B cell (primary cell): Measurements from ENCODE around the gene XYLT2. TPM values are rescaled to one million over a fixed set of nuclear protein-coding genes. Genes with fewer than 3 reads are reported as not detected.
"Not testable (repeated sequence)": the region's sequence is repeated elsewhere in the genome, so short reads cannot be mapped to it uniquely, and the experiment has no call there.

Experiments used
- ATAC-seq: fragments of 200-7000 bp; cut with Tn5 transposase; one replicate; pipeline ENCODE4 v1.10.0; 2021; ENCODE audit warnings: low read depth, mild to moderate bottlenecking, moderate number of reproducible peaks, moderate library complexity
- CTCF ChIA-PET: fragments of 350-600 bp; sonication (Branson Sonifier 250); formaldehyde crosslinking; loops from one replicate; lab custom pipeline; 2021; ENCODE audit warnings: antibody characterized with exemption, inconsistent platforms; lab: Charles Lee
- POLR2A ChIA-PET: fragments of 350-600 bp; sonication (Branson Sonifier 250); formaldehyde crosslinking; loops from one replicate; lab custom pipeline; 2021; ENCODE audit warnings: antibody characterized with exemption; lab: Charles Lee
- DNase-seq: peaks from one replicate; pipeline ENCODE4 v3.0.0; 2013
- H2AFZ ChIP-seq: 2 replicates; pipeline ENCODE4 v1.6.1; 2012; ENCODE audit warnings: mild to moderate bottlenecking, low read depth, low read length; ENCODE audit not compliant: insufficient read depth, poor library complexity, severe bottlenecking
- H3K27ac ChIP-seq, 2 donors: 1 replicate in 1 of 2; 2 replicates in 1 of 2; pipeline ENCODE4 v1.5.1; 2012 to 2013; ENCODE audit warnings: low read length in 2 of 2, mild to moderate bottlenecking in 2 of 2, moderate library complexity in 1 of 2
- H3K27me3 ChIP-seq, 4 experiments: fragments of 200-600 bp in 1 of 4; sonication (generic) in 1 of 4; replicated peaks in 1 of 4; 1 replicate in 2 of 4; 2 replicates in 2 of 4; pipeline versions ENCODE4 v1.6.1 to v1.7.0; 2013 to 2016; ENCODE audit warnings: low read length in 3 of 4, mild to moderate bottlenecking in 2 of 4, mixed read lengths in 1 of 4, moderate library complexity in 1 of 4; ENCODE audit not compliant: insufficient read depth in 4 of 4, control insufficient read depth in 3 of 4; ENCODE audit errors: control extremely low read depth in 1 of 4
- H3K36me3 ChIP-seq, 2 experiments: replicated peaks in 1 of 2; 1 replicate in 1 of 2; 2 replicates in 1 of 2; pipeline versions ENCODE4 v1.6.1 to v1.7.1; 2013; ENCODE audit warnings: low read length in 1 of 2; ENCODE audit not compliant: insufficient read depth in 2 of 2, control insufficient read depth in 1 of 2; ENCODE audit errors: control extremely low read depth in 1 of 2, extremely low read depth in 1 of 2
- H3K4me1 ChIP-seq, 2 donors: fragments of 200-600 bp in 1 of 2; sonication (generic) in 1 of 2; 1 replicate in 1 of 2; 2 replicates in 1 of 2; pipeline versions ENCODE4 v1.5.1 to v1.6.1; 2013 to 2017; ENCODE audit warnings: low read length in 2 of 2; ENCODE audit not compliant: control insufficient read depth in 2 of 2, insufficient read depth in 2 of 2
- H3K4me2 ChIP-seq: replicated peaks from 2 replicates; pipeline ENCODE3; 2012; ENCODE audit warnings: mild to moderate bottlenecking, low read depth, low read length; ENCODE audit not compliant: poor library complexity, severe bottlenecking
- H3K4me3 ChIP-seq, 5 experiments: fragments of 200-600 bp in 1 of 5; sonication (generic) in 1 of 5; 1 replicate in 3 of 5; 2 replicates in 2 of 5; pipeline versions ENCODE4 v1.5.1 to v1.7.0; 2011 to 2016; ENCODE audit warnings: low read length in 4 of 5, mild to moderate bottlenecking in 4 of 5, low read depth in 2 of 5, control low read depth in 1 of 5, moderate library complexity in 1 of 5; ENCODE audit not compliant: insufficient read depth in 1 of 5; ENCODE audit errors: control extremely low read depth in 1 of 5, extremely low read depth in 1 of 5
- H3K79me2 ChIP-seq: fragments of 200-600 bp; sonication (generic); one replicate; pipeline ENCODE4 v1.6.0; 2016; ENCODE audit warnings: low read length; ENCODE audit not compliant: control insufficient read depth, insufficient read depth
- H3K9ac ChIP-seq: fragments of 200-600 bp; sonication (generic); 2 replicates; pipeline ENCODE4 v1.6.1; 2017; ENCODE audit warnings: mild to moderate bottlenecking, low read length, moderate library complexity
- H3K9me3 ChIP-seq, 3 donors: one replicate each; pipeline versions ENCODE4 v1.6.1 to v1.7.1; 2013; ENCODE audit warnings: low read length in 2 of 3; ENCODE audit not compliant: control insufficient read depth in 2 of 3, insufficient read depth in 1 of 3; ENCODE audit errors: control extremely low read depth in 1 of 3
- H4K20me1 ChIP-seq: 2 replicates; pipeline ENCODE4 v1.6.0; 2012; ENCODE audit warnings: mild to moderate bottlenecking, low read length; ENCODE audit not compliant: insufficient read depth, control insufficient read depth, poor library complexity, severe bottlenecking
- H3K27ac Mint-ChIP-seq: one replicate; pipeline ENCODE4 v1.8.0; 2021; ENCODE audit warnings: mixed read lengths
- H3K27me3 Mint-ChIP-seq: one replicate; pipeline ENCODE4 v1.8.0; 2021; ENCODE audit warnings: mixed read lengths
- H3K4me1 Mint-ChIP-seq: one replicate; pipeline ENCODE4 v1.8.0; 2021; ENCODE audit warnings: mixed read lengths
- H3K4me3 Mint-ChIP-seq: one replicate; pipeline ENCODE4 v1.8.0; 2021; ENCODE audit warnings: mixed read lengths
- H3K9me3 Mint-ChIP-seq: one replicate; pipeline ENCODE4 v1.8.0; 2022; ENCODE audit warnings: mixed read lengths; ENCODE audit not compliant: insufficient read depth
- CTCF ChIP-seq: fragments of 200-600 bp; IDR thresholded peaks from one replicate; pipeline ENCODE4 v1.8.0; 2022; ENCODE audit warnings: antibody characterized with exemption, mild to moderate bottlenecking
- EZH2 ChIP-seq: IDR thresholded peaks from 2 replicates; pipeline ENCODE4 v1.6.1; 2012; ENCODE audit warnings: borderline replicate concordance, low read depth, mild to moderate bottlenecking, moderate library complexity, low read length; ENCODE audit not compliant: insufficient read depth, poor library complexity, severe bottlenecking
- WGBS: methylation state at CpG from one replicate; pipeline ENCODE4 v1.1.5; 2013; ENCODE audit warnings: missing lambda C conversion rate; ENCODE audit not compliant: insufficient coverage; 5-methylcytosine and 5-hydroxymethylcytosine counted together
- intact Hi-C: fragments of 100-400 bp; cut with micrococcal nuclease; formaldehyde crosslinking; loops from one replicate; pipeline ENCODE4 v1.10.0; 2022
- polyA plus RNA-seq: library from polyadenylated mRNA; depleted of rRNA; stranded (reverse); fragments of >200 nt; gene quantifications from 2 replicates; pipeline ENCODE4 v1.2.3, GENCODE V29; 2012
- total RNA-seq, 2 donors: library from RNA; stranded (reverse); fragments of 120-200 nt in 1 of 2; gene quantifications; 1 replicate in 1 of 2; 2 replicates in 1 of 2; pipeline versions ENCODE4 v1.2.3 to v1.2.4, GENCODE V29; 2013 to 2022

Gene XYLT2
- total and polyA plus RNA-seq, 2 donors (not counting 1 experiment from before 2014, with no cell fraction given): 21.5 to 29.9 TPM

GRCh38 chr17:50397919-50398285 lies 52.0 kb downstream of the XYLT2 start:
- Histone ChIP-seq H3K4me1 (peaks cover 21 to 25% of the 10 kb centered on the region in 2 donors), H3K79me2 (peaks cover 40% of the 10 kb centered on the region), H4K20me1 (peaks cover 17% of the 10 kb centered on the region), H2AFZ (peak overlapping the region; percentile 82), H3K9me3 (no peaks in the 10 kb centered on the region), H3K27me3 (no peaks in the 10 kb centered on the region), H3K9ac (peak overlapping the region; percentile 95), H3K4me3 (peak overlapping the region in 4 of 5 experiments; percentile 87 to 95 (median 93)), H3K4me2 (peak overlapping the region; percentile 87), H3K36me3 (peaks cover 9 to 21% of the 10 kb centered on the region in 2 experiments), H3K27ac (peak overlapping the region in 1 of 2 donors; percentile 11)
- no peak for TF ChIP-seq EZH2
- TF ChIP-seq CTCF: no peak
- Mint-ChIP-seq H3K27ac (peak overlapping the region; percentile 91), H3K4me3 (peak overlapping the region; percentile 89), H3K9me3 (no peaks in the 10 kb centered on the region), H3K27me3 (no peaks in the 10 kb centered on the region), H3K4me1 (peaks cover 31% of the 10 kb centered on the region)
- POLR2A ChIA-PET: interaction anchor here (0.6 to 2.7 kb wide), 10 partner anchors 16 to 468 kb away, joined by 3 to 21 read pairs (median 4); partner anchors contain the start of genes ACSF2, EME1, MRPL27 and RSAD1
- no peak for DNase-seq
- ATAC-seq: no peak
- CTCF ChIA-PET: interaction anchor here (0.6 to 4.1 kb wide), 30 partner anchors 9 to 311 kb away, joined by 3 to 45 read pairs (median 6); partner anchors contain the start of genes ACSF2, ANKRD40, CHAD and EME1
- intact Hi-C loops: loop anchor here (1.0 to 5.0 kb wide), 7 partner anchors 23 to 1506 kb away; partner anchors contain the start of genes ACSF2, ATP5MC1, EME1 and MRPL27
- WGBS: 71% methylated on average over 8 of the region's 9 CpGs

GRCh38 chr17:50398672-50399071 lies 52.7 kb downstream of the XYLT2 start:
- intact Hi-C loops: loop anchor here (5.0 kb wide), 1 partner anchor 1506 kb away; the partner anchor contains the start of gene ATP5MC1
- H3K4me3 Mint-ChIP-seq: peak overlapping the region; percentile 38
- Histone ChIP-seq H3K4me1 (peaks cover 21 to 25% of the 10 kb centered on the region in 2 donors), H3K79me2 (peaks cover 39% of the 10 kb centered on the region), H3K36me3 (peaks cover 5 to 14% of the 10 kb centered on the region in 2 experiments), H4K20me1 (peaks cover 17% of the 10 kb centered on the region)
- peaks cover 29% of the 10 kb centered on the region for H3K4me1 Mint-ChIP-seq
- not testable (repeated sequence) for H3K27me3 ChIP-seq, DNase-seq, H2AFZ ChIP-seq, H3K4me3 ChIP-seq, H3K4me2 ChIP-seq, H3K9me3 Mint-ChIP-seq, H3K27ac ChIP-seq, H3K9me3 ChIP-seq, H3K27me3 Mint-ChIP-seq, ATAC-seq, H3K27ac Mint-ChIP-seq, H3K9ac ChIP-seq
- POLR2A ChIA-PET: interaction anchor here (1.8 to 2.7 kb wide), 2 partner anchors 28 to 80 kb away, joined by 9 to 21 read pairs; partner anchors contain the start of genes ACSF2 and RSAD1
- CTCF ChIA-PET: interaction anchor here (0.7 to 4.1 kb wide), 10 partner anchors 23 to 198 kb away, joined by 3 to 45 read pairs (median 10); partner anchors contain the start of genes ACSF2, MRPL27 and RSAD1
- WGBS: 100% methylated on average over 1 of the region's 3 CpGs

- H2AFZ ChIP-seq, H3K27me3 Mint-ChIP-seq, H3K27me3 ChIP-seq, H3K9ac ChIP-seq, DNase-seq, H3K9me3 Mint-ChIP-seq, H3K27ac ChIP-seq, H3K4me3 Mint-ChIP-seq, H3K4me2 ChIP-seq, H3K27ac Mint-ChIP-seq, ATAC-seq, H3K36me3 ChIP-seq, H3K9me3 ChIP-seq, H3K4me3 ChIP-seq, POLR2A ChIA-PET: not testable (repeated sequence)
- H3K4me1 Mint-ChIP-seq: peaks cover 24% of the 10 kb centered on the region
- H4K20me1 ChIP-seq: peaks cover 13% of the 10 kb centered on the region
- CTCF ChIA-PET: interaction anchor here (0.7 to 4.1 kb wide), 5 partner anchors 27 to 77 kb away, joined by 3 to 43 read pairs (median 13); partner anchors contain the start of genes ACSF2 and MRPL27
- intact Hi-C loops: loop anchor here (5.0 kb wide), 1 partner anchor 1507 kb away; the partner anchor contains the start of gene ATP5MC1
- H3K4me1 ChIP-seq: peaks cover 21 to 25% of the 10 kb centered on the region in 2 donors
- peaks cover 31% of the 10 kb centered on the region for H3K79me2 ChIP-seq
- WGBS: 96% methylated on average over 4 of the region's 8 CpGs
Measured at GRCh38 chr17:50399591-50399990, 53.7 kb downstream of the XYLT2 start.
